Measurements from ENCODE around the gene CSNK2A3. TPM values are rescaled to one million over a fixed set of nuclear protein-coding genes. Genes with fewer than 3 reads are reported as not detected.

CSNK2A3 gene
- total and polyA plus RNA-seq, 9 donors: 0.22 to 2.4 (median 0.48) TPM; not detected in 1

DNA sequence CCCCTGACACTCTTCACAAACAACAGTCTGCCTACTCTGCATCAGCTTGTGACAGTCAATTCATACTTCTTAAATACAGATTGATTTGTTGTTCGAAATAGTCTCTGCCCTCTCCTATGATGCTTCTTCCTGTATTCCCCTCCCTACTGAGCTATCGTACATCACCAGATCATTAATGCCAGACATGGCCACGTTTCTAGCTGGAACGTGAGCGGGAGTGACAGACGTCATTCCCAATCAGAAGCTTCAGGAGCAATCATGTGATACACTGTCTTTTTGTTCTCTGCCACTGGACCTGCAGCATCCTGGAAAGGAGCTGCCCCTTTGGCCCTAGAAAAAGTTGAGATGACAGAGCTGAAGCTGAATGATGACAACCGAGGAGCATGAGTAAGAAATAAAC lies 48.5 kb downstream of the CSNK2A3 start:
- Histone ChIP-seq H3K4me3 (no peak overlapping the region), H3K36me3 (no peaks in the 10 kb centered on the region), H3K9me3 (no peaks in the 10 kb centered on the region), H3K27ac (no peak overlapping the region), H3K27me3 (no peaks in the 10 kb centered on the region), H3K4me1 (ENCODE audit: insufficient read depth) (no peaks in the 10 kb centered on the region)
- TF ChIP-seq EP300 (IDR thresholded peaks at IDR 0.05) (no peak), POLR2A (IDR thresholded peaks at IDR 0.05) (no peak)
- TF ChIP-seq, protein P1, sequence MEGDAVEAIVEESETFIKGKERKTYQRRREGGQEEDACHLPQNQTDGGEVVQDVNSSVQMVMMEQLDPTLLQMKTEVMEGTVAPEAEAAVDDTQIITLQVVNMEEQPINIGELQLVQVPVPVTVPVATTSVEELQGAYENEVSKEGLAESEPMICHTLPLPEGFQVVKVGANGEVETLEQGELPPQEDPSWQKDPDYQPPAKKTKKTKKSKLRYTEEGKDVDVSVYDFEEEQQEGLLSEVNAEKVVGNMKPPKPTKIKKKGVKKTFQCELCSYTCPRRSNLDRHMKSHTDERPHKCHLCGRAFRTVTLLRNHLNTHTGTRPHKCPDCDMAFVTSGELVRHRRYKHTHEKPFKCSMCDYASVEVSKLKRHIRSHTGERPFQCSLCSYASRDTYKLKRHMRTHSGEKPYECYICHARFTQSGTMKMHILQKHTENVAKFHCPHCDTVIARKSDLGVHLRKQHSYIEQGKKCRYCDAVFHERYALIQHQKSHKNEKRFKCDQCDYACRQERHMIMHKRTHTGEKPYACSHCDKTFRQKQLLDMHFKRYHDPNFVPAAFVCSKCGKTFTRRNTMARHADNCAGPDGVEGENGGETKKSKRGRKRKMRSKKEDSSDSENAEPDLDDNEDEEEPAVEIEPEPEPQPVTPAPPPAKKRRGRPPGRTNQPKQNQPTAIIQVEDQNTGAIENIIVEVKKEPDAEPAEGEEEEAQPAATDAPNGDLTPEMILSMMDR (IDR thresholded peaks at IDR 0.05): no peak
- intact Hi-C loops (cut with DNase I): no loop called here
- DNase-seq: no peak
- 83 to 90% (median 89%) methylated on average over 7 of the region's 7 CpGs for WGBS, 3 donors

DNA sequence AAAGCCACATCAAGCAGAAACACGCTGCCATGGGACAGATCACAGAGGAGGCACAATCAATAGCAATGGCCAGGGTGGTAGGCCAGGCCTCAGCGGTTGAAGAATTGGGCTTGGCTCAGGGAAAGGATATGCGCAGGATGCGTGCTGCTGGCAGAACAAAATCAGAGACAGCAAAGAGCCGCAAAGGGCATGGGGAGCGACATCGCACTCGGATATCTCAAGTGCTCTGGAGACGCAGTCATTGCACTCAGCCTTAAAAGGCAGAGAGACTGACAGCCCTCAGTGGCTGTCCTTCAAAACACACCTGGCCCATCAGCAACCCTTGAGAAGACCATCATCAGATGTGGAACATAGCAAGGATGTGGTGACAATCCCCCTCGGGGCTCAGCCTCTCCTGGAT lies 50.5 kb downstream of the CSNK2A3 start:
- no peak overlapping the region for H3K27ac ChIP-seq
- no peaks in the 10 kb centered on the region for H3K4me1 ChIP-seq (ENCODE audit: insufficient read depth)
- intact Hi-C loops (cut with DNase I): no loop called here
- H3K36me3 ChIP-seq: no peaks in the 10 kb centered on the region
- H3K9me3 ChIP-seq: no peaks in the 10 kb centered on the region
- H3K4me3 ChIP-seq: no peak overlapping the region
- 93 to 97% (median 96%) methylated on average over 10 of the region's 10 CpGs for WGBS, 3 donors
- H3K27me3 ChIP-seq: no peaks in the 10 kb centered on the region
- DNase-seq: no peak
- TF ChIP-seq, protein P1 (IDR thresholded peaks at IDR 0.05): no peak
- TF ChIP-seq POLR2A (IDR thresholded peaks at IDR 0.05) (no peak), EP300 (IDR thresholded peaks at IDR 0.05) (no peak)

Measured in ovary (tissue), 9 donors.